ENCODE data around the gene JMJD6. TPM values are rescaled to one million over a fixed set of nuclear protein-coding genes. Genes with fewer than 3 reads are reported as not detected.
A peak's percentile ranks its signal among the peaks of the same experiment; 100 is the strongest.

JMJD6 gene
- total and polyA plus RNA-seq, 2 experiments from 2014 or later = 19.3 to 44.8 TPM

DNA sequence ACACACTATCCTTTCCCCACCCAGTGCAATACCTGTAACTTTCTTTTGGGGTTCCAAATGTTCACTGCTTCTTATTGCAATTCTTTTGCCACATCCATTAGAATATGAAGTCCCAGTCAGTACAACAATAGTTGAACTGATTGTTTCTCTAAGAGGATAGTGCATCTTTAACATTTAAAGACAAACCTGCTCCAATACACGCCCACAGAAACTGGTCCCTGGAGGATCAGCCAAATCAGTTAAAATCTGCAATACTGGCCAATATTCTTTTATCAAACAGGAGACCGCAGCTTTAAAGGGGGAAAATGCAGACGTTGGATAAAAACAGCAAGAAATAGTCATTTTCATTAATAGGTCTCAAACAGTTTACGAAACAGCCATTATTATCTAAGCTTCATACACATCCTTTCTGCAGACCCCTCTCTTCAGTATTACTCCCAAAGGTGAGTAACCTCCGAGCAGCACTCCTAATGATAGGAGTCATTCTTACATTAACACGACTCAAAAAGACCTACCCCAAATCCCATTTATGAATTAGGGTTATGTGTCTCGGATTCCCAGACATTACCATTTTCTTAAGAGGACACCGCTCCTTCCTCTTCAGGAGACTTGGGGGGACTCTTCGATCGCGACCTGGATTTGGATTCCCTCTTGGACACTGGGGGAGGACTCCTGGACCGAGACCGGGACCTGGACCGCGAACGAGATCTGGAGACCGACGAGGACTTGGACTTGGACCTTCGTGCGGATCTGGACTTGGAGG, 9.4 kb upstream of the JMJD6 start:
- DNase-seq (ENCODE audit: low spot score) = no peak
- H3K9me2 ChIP-seq (replicated peaks; ENCODE audit: insufficient read depth) = no peaks in the 10 kb centered on the region
- peak overlapping the region; percentile 83 for H3K4me3 ChIP-seq
- H3K9me3 ChIP-seq (ENCODE audit: low read depth) = no peaks in the 10 kb centered on the region
- no peak overlapping the region for H2AFZ ChIP-seq
- peaks cover 28% of the 10 kb centered on the region for H3K4me1 ChIP-seq (ENCODE audit: insufficient read depth)
- H4K20me1 ChIP-seq (ENCODE audit: insufficient read depth, poor library complexity, severe bottlenecking) = peaks cover 29% of the 10 kb centered on the region
- H3K36me3 ChIP-seq (replicated peaks; ENCODE audit: insufficient read depth, low read depth) = no peaks in the 10 kb centered on the region
- WGBS (ENCODE audit: low lambda C conversion rate, missing lambda C conversion rate) = 1% methylated on average over 20 of the region's 20 CpGs
- H3K4me2 ChIP-seq = peak overlapping the region; percentile 92
- H3K27ac ChIP-seq = peak overlapping the region; percentile 95
- no peak for TF ChIP-seq EZH2phosphoT487 (IDR thresholded peaks at IDR 0.05; ENCODE audit: low read depth, severe bottlenecking, unreplicated experiment)
- TF ChIP-seq, protein P1, sequence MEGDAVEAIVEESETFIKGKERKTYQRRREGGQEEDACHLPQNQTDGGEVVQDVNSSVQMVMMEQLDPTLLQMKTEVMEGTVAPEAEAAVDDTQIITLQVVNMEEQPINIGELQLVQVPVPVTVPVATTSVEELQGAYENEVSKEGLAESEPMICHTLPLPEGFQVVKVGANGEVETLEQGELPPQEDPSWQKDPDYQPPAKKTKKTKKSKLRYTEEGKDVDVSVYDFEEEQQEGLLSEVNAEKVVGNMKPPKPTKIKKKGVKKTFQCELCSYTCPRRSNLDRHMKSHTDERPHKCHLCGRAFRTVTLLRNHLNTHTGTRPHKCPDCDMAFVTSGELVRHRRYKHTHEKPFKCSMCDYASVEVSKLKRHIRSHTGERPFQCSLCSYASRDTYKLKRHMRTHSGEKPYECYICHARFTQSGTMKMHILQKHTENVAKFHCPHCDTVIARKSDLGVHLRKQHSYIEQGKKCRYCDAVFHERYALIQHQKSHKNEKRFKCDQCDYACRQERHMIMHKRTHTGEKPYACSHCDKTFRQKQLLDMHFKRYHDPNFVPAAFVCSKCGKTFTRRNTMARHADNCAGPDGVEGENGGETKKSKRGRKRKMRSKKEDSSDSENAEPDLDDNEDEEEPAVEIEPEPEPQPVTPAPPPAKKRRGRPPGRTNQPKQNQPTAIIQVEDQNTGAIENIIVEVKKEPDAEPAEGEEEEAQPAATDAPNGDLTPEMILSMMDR (IDR thresholded peaks at IDR 0.05; ENCODE audit: poor library complexity) = no peak
- no peak for TF ChIP-seq EZH2 (IDR thresholded peaks at IDR 0.05; ENCODE audit: borderline replicate concordance)
- H3K79me2 ChIP-seq = peaks cover 79% of the 10 kb centered on the region
- H3K27me3 ChIP-seq = no peaks in the 10 kb centered on the region

DNA sequence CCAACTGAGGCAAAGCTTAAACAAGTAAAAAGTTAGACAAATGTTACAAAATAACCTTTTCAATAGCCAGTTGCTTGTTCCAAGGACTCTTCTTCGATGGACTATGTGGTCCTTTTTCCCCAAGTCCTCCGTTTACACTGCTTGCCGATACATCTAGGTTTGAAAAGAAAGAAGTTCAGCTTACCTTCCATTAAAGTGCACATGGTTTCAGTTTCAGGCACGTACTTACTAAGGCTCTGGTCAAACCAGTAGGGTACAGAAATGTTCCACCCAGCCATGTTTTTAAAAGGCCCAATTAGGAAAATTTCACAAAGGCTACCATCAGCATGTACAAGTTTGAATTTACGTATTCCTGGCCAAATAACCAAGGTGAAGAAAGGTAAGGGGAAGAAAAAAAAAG, 8.6 kb upstream of the JMJD6 start:
- peaks cover 21% of the 10 kb centered on the region for H3K4me1 ChIP-seq (ENCODE audit: insufficient read depth)
- no peaks in the 10 kb centered on the region for H3K9me3 ChIP-seq (ENCODE audit: low read depth)
- peak overlapping the region; percentile 92 for H3K4me2 ChIP-seq
- peak overlapping the region; percentile 95 for H3K27ac ChIP-seq
- WGBS (ENCODE audit: low lambda C conversion rate, missing lambda C conversion rate) = 17% methylated on average over 5 of the region's 5 CpGs
- no peak overlapping the region for H2AFZ ChIP-seq
- H3K9me2 ChIP-seq (replicated peaks; ENCODE audit: insufficient read depth) = no peaks in the 10 kb centered on the region
- peaks cover 80% of the 10 kb centered on the region for H3K79me2 ChIP-seq
- H3K36me3 ChIP-seq (replicated peaks; ENCODE audit: insufficient read depth, low read depth) = no peaks in the 10 kb centered on the region
- H3K27me3 ChIP-seq = no peaks in the 10 kb centered on the region
- H3K4me3 ChIP-seq = peak overlapping the region; percentile 83
- peaks cover 29% of the 10 kb centered on the region for H4K20me1 ChIP-seq (ENCODE audit: insufficient read depth, poor library complexity, severe bottlenecking)
- TF ChIP-seq, protein P1 (IDR thresholded peaks at IDR 0.05; ENCODE audit: poor library complexity) = no peak
- DNase-seq (ENCODE audit: low spot score) = no peak

DNA sequence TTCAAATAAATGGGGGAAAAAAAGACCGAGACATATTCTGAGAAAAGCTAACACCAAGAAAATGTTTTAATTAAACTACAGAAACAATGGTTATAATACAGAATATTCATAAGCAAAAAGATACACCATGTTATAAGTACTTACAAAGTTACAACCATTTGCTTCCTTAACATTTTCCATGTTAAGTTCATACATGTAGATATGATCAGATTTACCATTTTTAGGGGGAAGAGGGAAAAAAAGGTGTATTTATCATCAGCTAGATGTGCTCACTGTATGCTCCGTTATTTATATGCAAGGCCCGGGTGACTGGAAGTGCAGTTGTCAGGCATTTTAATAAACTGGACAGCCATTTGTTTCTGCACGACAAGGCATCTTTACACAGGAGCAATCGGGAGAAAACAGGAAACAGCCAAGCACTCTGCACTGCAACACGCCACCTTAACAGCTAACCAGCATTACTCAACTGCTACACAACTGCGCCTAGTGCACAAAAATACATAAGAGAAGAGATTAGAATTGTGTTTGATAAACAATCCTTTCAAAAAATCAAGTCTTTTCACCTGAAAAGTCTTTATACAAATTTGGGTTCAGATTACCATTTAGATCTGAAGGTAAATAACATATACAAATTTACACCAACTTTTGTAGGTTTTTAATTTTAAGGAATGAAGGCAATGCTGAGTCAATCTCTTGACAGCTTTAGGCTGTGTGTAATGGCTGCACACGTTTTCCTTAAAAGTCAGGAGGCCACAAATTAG, 7.9 kb upstream of the JMJD6 start:
- Histone ChIP-seq H2AFZ (no peak overlapping the region), H4K20me1 (ENCODE audit: insufficient read depth, poor library complexity, severe bottlenecking) (peaks cover 29% of the 10 kb centered on the region), H3K27me3 (no peaks in the 10 kb centered on the region), H3K4me2 (peak overlapping the region; percentile 92), H3K4me3 (peak overlapping the region; percentile 83), H3K36me3 (replicated peaks; ENCODE audit: insufficient read depth, low read depth) (no peaks in the 10 kb centered on the region), H3K27ac (peak overlapping the region; percentile 95), H3K9me2 (replicated peaks; ENCODE audit: insufficient read depth) (no peaks in the 10 kb centered on the region), H3K79me2 (peaks cover 80% of the 10 kb centered on the region), H3K4me1 (ENCODE audit: insufficient read depth) (peaks cover 14% of the 10 kb centered on the region), H3K9me3 (ENCODE audit: low read depth) (no peaks in the 10 kb centered on the region)
- TF ChIP-seq EZH2 (IDR thresholded peaks at IDR 0.05; ENCODE audit: borderline replicate concordance) (no peak), EZH2phosphoT487 (IDR thresholded peaks at IDR 0.05; ENCODE audit: low read depth, severe bottlenecking, unreplicated experiment) (no peak)
- TF ChIP-seq, protein P1 (IDR thresholded peaks at IDR 0.05; ENCODE audit: poor library complexity) = no peak
- no peak for DNase-seq (ENCODE audit: low spot score)
- 49% methylated on average over 8 of the region's 8 CpGs for WGBS (ENCODE audit: low lambda C conversion rate, missing lambda C conversion rate)
